Measurements from ENCODE around the gene TPSG1.

- no peak for TF ChIP-seq CTCF (IDR thresholded peaks at IDR 0.05; ENCODE audit: low read depth, low read length)
- no peak for TF ChIP-seq POLR2A (IDR thresholded peaks at IDR 0.05; ENCODE audit: extremely low read depth, insufficient read length)
- no peak for TF ChIP-seq MAX (IDR thresholded peaks at IDR 0.05; ENCODE audit: low read depth, low read length)
These were observed 34.1 kb upstream of the TPSG1 start for GRCh38 chr16:1258906-1259759.

Measured in NB4 (cell line).